ENCODE results near the gene MAP2K4. TPM values are rescaled to one million over a fixed set of nuclear protein-coding genes. Genes with fewer than 3 reads are reported as not detected.

MAP2K4 gene
- polyA plus RNA-seq, 2 of the 4 experiments (the other 2 are of a cell fraction), result 28.9 to 47.7 TPM

GRCh38 chr17:12118617-12119016 lies 97.9 kb downstream of the MAP2K4 start:
- H3K27ac ChIP-seq, result no peak overlapping the region
- DNase-seq (ENCODE audit: low read depth in 1 of 2, low spot score in 1 of 2), result no peak
- peaks cover 11% of the 10 kb centered on the region for H3K4me1 ChIP-seq
- FAIRE-seq, result peak; percentile 51
- H3K4me3 ChIP-seq, result no peak overlapping the region
- no peaks in the 10 kb centered on the region for H3K9me3 ChIP-seq
- 92% methylated on average over 3 of the region's 3 CpGs for WGBS (ENCODE audit: missing lambda C conversion rate)
- no peak overlapping the region for H3K4me2 ChIP-seq
- CTCF ChIA-PET, result no interaction called here
- no peak for ATAC-seq
- TF ChIP-seq HMGXB4 (CRISPR knock-in tag; IDR thresholded peaks at IDR 0.05; ENCODE audit: borderline replicate concordance) (no peak), GATA3 (IDR thresholded peaks at IDR 0.05; ENCODE audit: borderline replicate concordance) (no peak), FOSL2 (IDR thresholded peaks at IDR 0.05) (no peak), FOSL2 (CRISPR knock-in tag; IDR thresholded peaks at IDR 0.05) (no peak)
- POLR2A ChIA-PET, result no interaction called here

GRCh38 chr17:12122075-12122474 lies 101.4 kb downstream of the MAP2K4 start:
- Histone ChIP-seq H3K27ac (no peak overlapping the region), H3K4me3 (no peak overlapping the region), H3K4me1 (no peaks in the 10 kb centered on the region), H3K9me3 (no peaks in the 10 kb centered on the region), H3K4me2 (no peak overlapping the region)
- no peak for TF ChIP-seq PHF8 (IDR thresholded peaks at IDR 0.05; ENCODE audit: borderline replicate concordance, low read depth)
- 89% methylated on average over 6 of the region's 6 CpGs for WGBS (ENCODE audit: missing lambda C conversion rate)
- no peak for DNase-seq (ENCODE audit: low read depth in 1 of 2, low spot score in 1 of 2)
- FAIRE-seq, result peak; percentile 13
- ChIA-PET POLR2A (no interaction called here), CTCF (no interaction called here)
- no peak for ATAC-seq

GRCh38 chr17:12127177-12127576 lies 106.5 kb downstream of the MAP2K4 start:
- Histone ChIP-seq H3K4me2 (no peak overlapping the region), H3K4me3 (no peak overlapping the region), H3K27ac (no peak overlapping the region), H3K9me3 (no peaks in the 10 kb centered on the region), H3K4me1 (no peaks in the 10 kb centered on the region)
- CTCF ChIA-PET, result interaction anchor here (1.2 kb wide), 1 partner anchor 10 kb away, joined by 3 read pairs; no protein-coding TSS in a partner anchor
- DNase-seq (ENCODE audit: low read depth in 1 of 2, low spot score in 1 of 2), result no peak
- WGBS (ENCODE audit: missing lambda C conversion rate), result 72% methylated on average over 2 of the region's 2 CpGs
- no peak for TF ChIP-seq SMC3 (IDR thresholded peaks at IDR 0.05)
- TF ChIP-seq BHLHE40 (IDR thresholded peaks at IDR 0.05; ENCODE audit: low read depth, low read length), result no peak
- no peak for TF ChIP-seq RNF2 (IDR thresholded peaks at IDR 0.05; ENCODE audit: borderline replicate concordance, low read depth)
- no peak for TF ChIP-seq HEYL (CRISPR knock-in tag; IDR thresholded peaks at IDR 0.05)
- TF ChIP-seq MYC (IDR thresholded peaks at IDR 0.05; ENCODE audit: borderline replicate concordance, low read length), result no peak
- TF ChIP-seq SREBF2 (IDR thresholded peaks at IDR 0.05), result no peak
- no peak for TF ChIP-seq POLR2A (IDR thresholded peaks at IDR 0.05; ENCODE audit: low read length)
- TF ChIP-seq NR3C1 (IDR thresholded peaks at IDR 0.05), result no peak
- no peak for TF ChIP-seq ZNF302 (CRISPR knock-in tag; IDR thresholded peaks at IDR 0.05)
- TF ChIP-seq FOXS1 (CRISPR knock-in tag; IDR thresholded peaks at IDR 0.05), result no peak
- TF ChIP-seq, protein P1, sequence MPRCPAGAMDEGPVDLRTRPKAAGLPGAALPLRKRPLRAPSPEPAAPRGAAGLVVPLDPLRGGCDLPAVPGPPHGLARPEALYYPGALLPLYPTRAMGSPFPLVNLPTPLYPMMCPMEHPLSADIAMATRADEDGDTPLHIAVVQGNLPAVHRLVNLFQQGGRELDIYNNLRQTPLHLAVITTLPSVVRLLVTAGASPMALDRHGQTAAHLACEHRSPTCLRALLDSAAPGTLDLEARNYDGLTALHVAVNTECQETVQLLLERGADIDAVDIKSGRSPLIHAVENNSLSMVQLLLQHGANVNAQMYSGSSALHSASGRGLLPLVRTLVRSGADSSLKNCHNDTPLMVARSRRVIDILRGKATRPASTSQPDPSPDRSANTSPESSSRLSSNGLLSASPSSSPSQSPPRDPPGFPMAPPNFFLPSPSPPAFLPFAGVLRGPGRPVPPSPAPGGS (IDR thresholded peaks at IDR 0.05), result no peak
- TF ChIP-seq ATOH8 (CRISPR knock-in tag; IDR thresholded peaks at IDR 0.05; ENCODE audit: low read depth), result no peak
- no peak for TF ChIP-seq HOXB5 (CRISPR knock-in tag; IDR thresholded peaks at IDR 0.05)
- TF ChIP-seq FOSL2 (IDR thresholded peaks at IDR 0.05), result no peak
- TF ChIP-seq FOSL2 (CRISPR knock-in tag; IDR thresholded peaks at IDR 0.05), result no peak
- no peak for TF ChIP-seq RAD21 (conservative IDR thresholded peaks at IDR 0.05 in 1 of 2, IDR thresholded peaks at IDR 0.05 in 1 of 2)
- TF ChIP-seq CHD4 (IDR thresholded peaks at IDR 0.05; ENCODE audit: borderline replicate concordance), result no peak
- no peak for TF ChIP-seq CBX2 (IDR thresholded peaks at IDR 0.05; ENCODE audit: borderline replicate concordance, low read depth)
- TF ChIP-seq CBX8 (IDR thresholded peaks at IDR 0.05), result no peak
- TF ChIP-seq KDM5A (IDR thresholded peaks at IDR 0.05), result no peak
- POLR2A ChIA-PET, result no interaction called here
- ATAC-seq, result no peak
- no peak for FAIRE-seq

Measured in A549 (cell line).